H1 (cell line): Measurements from ENCODE around the gene MMAB. TPM values are rescaled to one million over a fixed set of nuclear protein-coding genes. Genes with fewer than 3 reads are reported as not detected.

Source experiments
- CBX8 ChIP-seq: fragments of 300-800, 300-1000 bp; sonication (generic); IDR thresholded peaks from 2 replicates; pipeline ENCODE4 v1.7.1; 2016; ENCODE audit warnings: low read depth, low read length, borderline replicate concordance
- CHD7 ChIP-seq: fragments of 300-600 bp; sonication (generic); IDR thresholded peaks from 2 replicates; pipeline ENCODE4 v1.7.1; 2012; ENCODE audit warnings: low read length, moderate library complexity, mild to moderate bottlenecking, inconsistent platforms; ENCODE audit not compliant: insufficient replicate concordance
- HDAC2 ChIP-seq, 2 experiments: fragments of 300-600 bp in 1 of 2; sonication (generic) in 1 of 2; IDR thresholded peaks; 2 replicates each; pipeline ENCODE4 v1.6.1; 2011 to 2012; ENCODE audit warnings: low read depth in 2 of 2, low read length in 2 of 2, mild to moderate bottlenecking in 2 of 2, moderate library complexity in 2 of 2, borderline replicate concordance in 1 of 2, inconsistent platforms in 1 of 2
- MAFK ChIP-seq: IDR thresholded peaks from 2 replicates; pipeline ENCODE4 v1.6.1; 2012; ENCODE audit warnings: low read depth, mild to moderate bottlenecking, improper control_type of control experiment, low read length
- NRF1 ChIP-seq: IDR thresholded peaks from 2 replicates; pipeline ENCODE4 v1.6.1; 2011; ENCODE audit warnings: mild to moderate bottlenecking, low read depth, low read length, improper control_type of control experiment
- SAP30 ChIP-seq: fragments of 300-600 bp; sonication (generic); IDR thresholded peaks from 2 replicates; pipeline ENCODE4 v1.7.1; 2012; ENCODE audit warnings: low read length, moderate library complexity, mild to moderate bottlenecking, inconsistent platforms; ENCODE audit not compliant: insufficient read depth, insufficient replicate concordance
- polyA plus RNA-seq, 7 experiments: library from polyadenylated mRNA; depleted of rRNA in 3 of 7; stranded (reverse) in 5 of 7; unstranded in 2 of 7; fragments of >200 nt in 5 of 7; fragments of 200-250 nt in 2 of 7; gene quantifications; 1 replicate in 5 of 7; 2 replicates in 1 of 7; 4 replicates in 1 of 7; pipeline versions ENCODE4 v1.2.1 to v1.2.3, GENCODE V29; 2011 to 2013; ENCODE audit warnings: missing spikeins in 2 of 7, mixed read lengths in 2 of 7
- total RNA-seq: library from RNA; stranded (reverse); fragmentation: NEBNext Ultra II Directional; extraction: Animal tissue kit (Norgen Biotek cat#: 25700); gene quantifications from 2 replicates; pipeline ENCODE4 v1.2.1, GENCODE V29; 2021

Gene MMAB
- total and polyA plus RNA-seq, 2 of the 8 experiments (the other 6 are each of a cell fraction or from before 2014, with no cell fraction given), result 12.9 to 18.5 TPM

GRCh38 chr12:109504068-109504467 is 69.2 kb downstream of the MMAB start (continued):
- no peak for TF ChIP-seq CHD7
- no peak for TF ChIP-seq CBX8
- TF ChIP-seq HDAC2 (IDR thresholded peaks at IDR 0.05; ENCODE audit: borderline replicate concordance in 1 of 2, low read depth in 2 of 2, low read length in 2 of 2), result no peak
- TF ChIP-seq MAFK, result no peak
- no peak for TF ChIP-seq SAP30
- TF ChIP-seq NRF1, result no peak
